ENCODE data around the gene TMEM140. TPM values are rescaled to one million over a fixed set of nuclear protein-coding genes. Genes with fewer than 3 reads are reported as not detected.

The TMEM140 gene
- total and polyA plus RNA-seq, 2 of the 13 experiments (the other 11 are each of a cell fraction or from before 2014, with no cell fraction given): 9.2 to 21.7 TPM

- TF ChIP-seq NFAT5 (CRISPR knock-in tag; IDR thresholded peaks at IDR 0.05): peak; percentile 69; the same call in 1 of the 2 replicates
- TF ChIP-seq RORA (CRISPR knock-in tag; IDR thresholded peaks at IDR 0.05): no peak
- TF ChIP-seq ONECUT2 (CRISPR knock-in tag; IDR thresholded peaks at IDR 0.05): no peak
- TF ChIP-seq ZNF121 (CRISPR knock-in tag; IDR thresholded peaks at IDR 0.05): no peak; the same call in 1 of the 2 replicates
- TF ChIP-seq, protein P1, sequence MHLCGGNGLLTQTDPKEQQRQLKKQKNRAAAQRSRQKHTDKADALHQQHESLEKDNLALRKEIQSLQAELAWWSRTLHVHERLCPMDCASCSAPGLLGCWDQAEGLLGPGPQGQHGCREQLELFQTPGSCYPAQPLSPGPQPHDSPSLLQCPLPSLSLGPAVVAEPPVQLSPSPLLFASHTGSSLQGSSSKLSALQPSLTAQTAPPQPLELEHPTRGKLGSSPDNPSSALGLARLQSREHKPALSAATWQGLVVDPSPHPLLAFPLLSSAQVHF (CRISPR knock-in tag; IDR thresholded peaks at IDR 0.05): peak; percentile 65; the same call in 1 of the 2 replicates
- peak; percentile 50 for TF ChIP-seq ZNF343 (CRISPR knock-in tag; IDR thresholded peaks at IDR 0.05)
- peak; percentile 52; the same call in 1 of the 2 replicates for TF ChIP-seq PRDM15 (CRISPR knock-in tag; IDR thresholded peaks at IDR 0.05)
- no peak for TF ChIP-seq ZNF7 (CRISPR knock-in tag; IDR thresholded peaks at IDR 0.05)
- peak; percentile 95 for TF ChIP-seq PRDM10 (CRISPR knock-in tag; IDR thresholded peaks at IDR 0.05; ENCODE audit: low read depth)
- TF ChIP-seq ZFP62 (CRISPR knock-in tag; IDR thresholded peaks at IDR 0.05): no peak
- peak; percentile 50; the same call in 1 of the 2 replicates for TF ChIP-seq MLXIP (CRISPR knock-in tag; IDR thresholded peaks at IDR 0.05; ENCODE audit: borderline replicate concordance)
These were observed 22.6 kb downstream of the TMEM140 start, which contains the start of gene CYREN (continued) for GRCh38 chr7:135170274-135170997.
